ENCODE measurements around the gene DDC.
"Not testable (repeated sequence)": the region's sequence is repeated elsewhere in the genome, so short reads cannot be mapped to it uniquely, and the experiment has no call there.

Gene DDC

DNA sequence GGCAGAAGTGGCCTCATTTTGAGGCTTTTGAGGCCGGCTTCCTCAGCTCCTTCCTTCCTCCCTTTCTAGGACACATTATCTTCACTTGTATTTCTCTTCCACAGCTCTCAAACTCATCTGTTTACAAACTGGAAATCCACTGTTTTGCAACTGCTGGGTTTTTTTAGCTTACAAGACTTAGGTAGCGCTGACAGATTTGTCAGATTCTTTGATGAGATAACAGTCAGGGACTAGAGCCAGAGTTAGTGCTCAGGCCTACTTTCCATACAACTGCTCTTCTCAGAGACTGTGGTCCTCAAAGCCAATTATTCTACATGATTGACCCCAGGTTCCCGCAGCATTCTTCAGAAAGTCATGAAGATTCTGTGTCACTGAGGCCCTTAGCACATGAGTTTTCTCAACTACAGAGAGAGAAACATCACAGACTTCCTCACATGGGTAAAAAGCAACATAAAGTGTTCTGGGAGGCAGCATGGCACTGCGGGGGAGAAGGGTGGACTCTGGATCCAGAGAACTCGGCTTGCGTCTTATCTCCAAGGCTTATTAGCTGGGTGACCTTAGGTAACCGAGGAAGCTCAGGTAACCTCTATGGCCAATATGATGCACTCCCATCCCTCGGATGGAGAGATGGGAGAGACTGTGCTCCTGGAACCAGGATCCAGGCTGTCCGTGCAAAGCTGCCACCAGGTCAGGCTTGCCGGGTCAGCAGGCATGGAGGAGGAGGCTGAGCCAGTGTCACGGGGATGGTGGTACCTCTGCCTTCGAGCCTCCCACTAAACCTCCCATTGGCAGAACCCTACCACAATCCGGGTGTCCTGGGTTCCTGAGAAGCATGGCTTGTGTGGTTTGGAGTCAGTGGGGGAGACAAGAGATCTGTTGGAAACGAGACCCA is 10.5 kb downstream of the DDC start:
- no peak for DNase-seq

DNA sequence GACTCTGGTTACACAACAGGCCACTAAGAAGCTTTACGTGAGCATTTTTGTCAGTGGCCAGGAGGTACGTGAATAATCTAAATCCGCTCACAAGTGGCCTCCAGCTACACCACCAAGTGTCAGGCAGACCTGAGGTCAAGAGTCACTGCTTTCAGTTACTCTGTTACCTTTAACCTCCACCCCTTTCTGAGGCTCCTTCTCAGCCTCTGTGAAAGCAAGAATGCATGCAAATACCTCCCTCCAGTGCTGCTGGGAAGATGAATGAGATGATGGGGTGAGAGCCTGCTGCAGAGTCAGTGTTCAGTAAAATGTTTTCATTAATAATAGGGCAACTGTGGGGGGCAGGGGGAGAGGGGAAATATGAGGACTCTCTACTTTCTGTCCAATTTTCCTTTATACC is 11.2 kb downstream of the DDC start:
- no peak for DNase-seq

DNA sequence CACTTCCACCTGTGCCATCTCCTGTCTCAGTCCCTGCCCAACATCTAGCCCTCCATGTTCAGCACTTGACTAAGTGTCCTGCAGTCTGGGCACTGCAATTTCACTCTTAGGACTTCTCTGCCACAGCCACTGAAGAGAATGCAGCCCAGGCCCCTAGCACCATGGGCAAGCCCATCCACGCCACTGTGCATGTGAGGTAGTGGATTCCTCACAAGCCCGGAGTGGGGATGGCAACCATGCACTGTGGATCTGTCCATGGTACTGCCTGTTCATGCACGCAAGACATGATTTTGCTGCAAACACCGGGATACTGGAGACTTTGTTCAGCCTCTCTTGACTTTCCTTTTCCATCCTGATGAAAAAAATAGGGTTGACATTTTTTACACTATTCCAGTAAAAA is 12.3 kb downstream of the DDC start:
- DNase-seq, result no peak

DNA sequence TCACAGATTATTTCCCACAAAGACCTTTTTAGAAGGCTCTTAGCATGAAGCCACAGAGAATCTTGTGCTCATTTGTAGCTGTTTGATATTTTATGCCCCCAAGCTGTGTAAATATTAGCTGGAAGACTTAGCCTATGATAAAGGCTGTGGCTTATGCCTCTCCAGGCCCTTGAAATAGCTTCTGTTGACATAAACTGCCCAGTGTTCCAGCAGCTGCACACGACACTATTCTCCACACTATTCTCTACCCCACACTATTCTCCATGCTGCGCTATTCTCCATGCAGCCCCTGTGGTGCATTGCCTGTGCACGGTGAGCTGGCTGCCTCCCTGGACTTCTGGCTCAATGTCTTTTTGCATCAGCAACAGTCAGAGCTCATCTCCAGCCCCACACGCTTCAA is 13.1 kb downstream of the DDC start:
- DNase-seq, result no peak

DNA sequence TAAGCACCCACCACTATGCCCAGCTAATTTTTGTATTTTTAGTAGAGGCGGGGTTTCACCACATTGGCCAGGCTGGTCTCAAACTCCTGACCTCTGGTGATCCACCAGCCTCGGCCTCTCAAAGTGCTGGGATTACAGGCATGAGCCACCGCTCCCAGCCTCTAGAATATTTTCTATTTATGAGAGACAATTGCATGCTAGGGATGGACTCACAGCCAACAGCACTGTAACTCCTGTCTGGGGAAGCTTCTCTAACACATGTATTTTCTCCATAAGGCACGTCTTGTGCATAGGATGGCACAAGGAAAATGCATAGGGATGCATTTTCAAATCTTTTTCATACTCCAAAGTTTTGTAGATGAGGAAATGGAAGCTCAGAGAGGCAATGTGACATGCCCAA is 19.6 kb downstream of the DDC start:
- not testable (repeated sequence) for DNase-seq

DNA sequence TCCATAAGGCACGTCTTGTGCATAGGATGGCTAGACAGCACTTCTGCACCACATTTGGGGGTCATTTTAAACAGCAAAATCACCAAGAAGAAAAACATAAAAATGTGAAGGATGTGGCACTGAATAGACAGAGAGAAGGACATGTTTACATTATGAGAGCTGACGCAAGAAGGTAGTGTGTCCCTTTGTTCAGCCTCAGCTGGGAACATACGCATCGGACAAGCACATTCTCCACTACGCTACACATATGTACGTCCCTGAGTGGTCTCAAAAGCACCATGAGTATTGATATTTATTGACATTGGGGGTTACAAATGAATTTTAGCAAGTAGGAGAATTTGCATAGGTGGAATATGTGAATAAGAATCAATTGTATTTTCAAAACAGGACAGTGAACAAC is 20.2 kb downstream of the DDC start:
- no peak for DNase-seq

DNA sequence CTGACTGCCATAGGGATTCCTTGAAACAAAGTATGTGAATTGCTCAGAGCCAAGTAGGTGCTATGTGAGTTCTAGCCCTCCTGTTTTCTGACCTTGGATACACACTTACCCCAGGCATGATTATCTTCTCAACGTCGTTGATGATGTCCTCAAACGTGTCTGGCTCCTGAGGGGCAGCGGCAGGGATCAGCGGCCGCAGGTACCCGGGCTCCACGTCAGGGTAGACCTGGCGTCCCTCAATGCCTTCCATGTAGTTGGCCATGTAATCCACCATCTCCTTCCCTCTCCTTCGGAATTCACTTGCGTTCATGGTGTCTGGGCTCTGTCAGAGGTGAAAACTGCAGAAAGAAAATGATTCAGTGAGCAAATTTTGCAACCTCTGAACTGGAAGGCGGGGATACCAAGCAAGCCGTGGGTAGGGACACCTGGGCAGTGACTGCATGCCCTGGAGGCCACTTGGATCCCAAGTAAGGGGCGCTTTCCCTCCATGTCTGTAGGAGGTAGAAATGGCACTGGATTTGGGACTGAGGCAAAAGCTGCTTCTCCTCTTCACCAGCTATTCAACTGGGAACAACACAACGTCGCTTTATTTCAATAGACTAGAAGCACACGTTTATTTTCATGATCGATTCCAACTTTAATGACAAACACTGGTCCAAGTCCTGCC is 21.3 kb downstream of the DDC start:
- DNase-seq, result no peak

DNA sequence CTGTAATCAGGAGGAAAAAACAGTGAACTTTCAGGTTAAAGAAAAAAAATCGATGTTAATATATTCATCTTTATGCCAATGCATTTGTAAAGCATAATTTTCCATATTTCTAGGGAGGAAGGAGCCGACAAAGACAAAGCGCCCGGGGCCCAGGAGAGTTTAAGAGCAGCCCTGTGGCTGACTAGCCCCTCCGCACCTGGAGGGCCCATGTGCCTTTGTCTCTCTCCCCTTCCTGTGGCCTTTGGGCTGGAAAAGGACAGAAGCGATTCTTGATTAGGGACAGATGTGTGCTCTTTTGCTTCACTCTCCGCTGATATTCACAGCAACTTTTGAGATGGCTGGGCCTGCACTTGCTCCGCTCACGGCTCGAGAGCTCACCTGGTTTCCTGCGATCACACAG is 23.1 kb downstream of the DDC start:
- DNase-seq, result no peak

DNA sequence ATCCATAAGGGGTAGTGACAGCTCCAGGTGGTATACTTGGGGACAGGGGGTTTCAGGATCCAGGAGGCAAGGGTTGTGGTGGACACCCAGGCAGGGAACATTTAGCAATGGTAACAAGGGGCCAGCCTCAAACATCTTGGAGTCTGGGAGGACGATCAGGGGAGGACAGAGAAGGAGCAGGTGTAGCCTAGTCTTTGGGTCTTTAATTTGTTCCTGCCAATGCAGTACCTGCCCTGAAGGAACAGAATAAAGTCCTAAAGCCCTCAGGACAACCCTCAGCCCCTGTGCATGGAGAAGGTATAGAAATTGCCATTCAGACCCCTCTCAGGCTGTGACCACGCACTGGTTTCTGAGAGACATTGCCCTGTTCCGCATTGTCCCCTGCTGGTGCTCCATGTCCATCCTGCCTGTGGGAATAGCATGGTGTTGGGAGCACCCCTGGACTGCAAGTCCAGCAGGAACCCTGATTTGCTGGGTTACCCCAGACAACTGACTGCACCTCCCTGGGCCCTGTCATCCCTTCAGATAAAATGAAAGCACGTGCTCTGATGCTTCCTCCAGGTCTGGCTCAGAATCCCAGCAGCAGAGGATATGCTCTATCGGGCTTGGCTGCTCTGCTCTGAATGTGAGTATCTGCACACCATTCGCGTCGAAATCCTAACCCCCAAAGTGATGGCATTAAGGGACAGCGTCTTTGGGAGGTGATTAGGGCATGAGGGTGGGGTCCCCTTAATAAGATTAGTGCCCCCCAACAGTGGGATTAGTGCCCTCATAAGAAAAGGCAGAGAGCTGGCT is 24.2 kb downstream of the DDC start:
- DNase-seq, result no peak

DNA sequence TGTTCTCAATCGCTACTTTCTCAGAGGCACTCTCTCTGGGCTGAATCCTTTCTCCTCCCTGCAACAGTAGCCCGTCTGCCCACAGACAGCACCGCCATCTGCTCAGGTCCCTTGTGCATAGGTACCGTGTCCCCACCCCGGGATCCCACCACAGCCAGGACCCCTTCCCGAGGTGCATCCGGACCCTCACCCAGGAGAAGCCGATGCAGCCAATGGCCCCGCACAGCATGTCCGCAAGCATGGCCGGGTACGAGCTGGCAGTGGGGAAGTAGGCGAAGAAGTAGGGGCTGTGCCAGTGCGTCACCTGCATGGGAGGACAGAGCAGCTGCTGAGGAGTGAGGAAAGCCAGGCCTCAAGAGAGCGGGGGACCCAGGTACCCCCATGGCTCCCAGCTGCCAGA is 25.5 kb downstream of the DDC start:
- no peak for DNase-seq

DNA sequence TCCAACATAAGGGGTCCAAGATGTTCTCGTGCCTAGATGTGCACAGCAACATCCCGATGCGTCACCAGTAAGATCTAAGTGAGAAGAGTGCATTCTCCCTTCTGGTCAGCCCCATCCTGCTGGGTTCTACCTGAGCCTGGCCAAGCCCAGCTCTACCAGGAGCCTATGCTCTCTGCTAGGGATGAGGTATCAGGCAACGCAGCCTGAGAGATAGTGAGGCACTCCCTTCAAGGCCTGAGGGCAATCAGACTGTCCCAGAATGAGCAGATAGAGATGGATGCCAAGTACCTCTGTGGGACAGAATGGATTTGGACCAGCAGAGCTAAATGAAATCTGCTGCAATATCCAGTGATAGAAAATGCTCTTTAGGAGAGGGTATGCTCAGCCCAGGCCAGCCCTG is 26.7 kb downstream of the DDC start:
- no peak for DNase-seq

DNA sequence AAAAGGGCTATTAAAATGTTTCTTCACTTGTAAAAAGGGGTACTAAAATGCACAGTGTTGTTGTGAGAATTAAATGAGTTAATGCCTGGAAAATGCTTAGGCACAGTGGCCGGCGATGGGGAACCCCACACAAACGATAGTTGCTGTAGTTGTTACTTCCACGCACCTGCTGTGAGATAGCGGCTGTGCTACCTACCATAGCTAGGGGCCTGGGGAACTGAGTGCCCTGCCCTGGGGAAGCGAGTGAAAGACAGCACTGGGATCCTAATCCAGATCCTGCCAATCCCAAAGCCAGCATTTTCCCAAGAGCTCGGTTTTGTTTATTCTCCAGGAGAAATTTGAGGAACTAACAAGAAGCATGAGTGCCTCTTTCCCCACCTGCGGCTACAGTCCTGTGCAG is 27.8 kb downstream of the DDC start:
- no peak for DNase-seq

DNA sequence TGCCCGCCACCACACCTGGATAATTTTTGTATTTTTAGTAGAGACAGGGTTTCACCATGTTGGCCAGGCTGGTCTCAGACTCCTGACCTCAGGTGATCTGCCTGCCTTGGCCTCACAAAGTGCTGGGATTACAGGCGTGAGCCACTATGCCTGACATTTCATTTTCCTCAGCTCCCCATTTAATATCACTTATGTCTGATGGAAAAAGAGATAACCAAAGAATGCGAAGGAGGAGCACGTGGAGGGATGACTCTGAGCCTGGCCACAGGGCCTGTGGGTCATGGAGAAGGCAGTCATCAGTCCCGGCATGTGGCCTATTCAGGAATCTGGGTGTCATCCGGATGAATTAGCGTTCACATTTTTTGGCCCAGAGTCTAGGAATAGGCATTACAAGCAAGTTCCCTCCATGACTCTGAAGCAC is 29.9 kb downstream of the DDC start:
- DNase-seq, result not testable (repeated sequence)

DNA sequence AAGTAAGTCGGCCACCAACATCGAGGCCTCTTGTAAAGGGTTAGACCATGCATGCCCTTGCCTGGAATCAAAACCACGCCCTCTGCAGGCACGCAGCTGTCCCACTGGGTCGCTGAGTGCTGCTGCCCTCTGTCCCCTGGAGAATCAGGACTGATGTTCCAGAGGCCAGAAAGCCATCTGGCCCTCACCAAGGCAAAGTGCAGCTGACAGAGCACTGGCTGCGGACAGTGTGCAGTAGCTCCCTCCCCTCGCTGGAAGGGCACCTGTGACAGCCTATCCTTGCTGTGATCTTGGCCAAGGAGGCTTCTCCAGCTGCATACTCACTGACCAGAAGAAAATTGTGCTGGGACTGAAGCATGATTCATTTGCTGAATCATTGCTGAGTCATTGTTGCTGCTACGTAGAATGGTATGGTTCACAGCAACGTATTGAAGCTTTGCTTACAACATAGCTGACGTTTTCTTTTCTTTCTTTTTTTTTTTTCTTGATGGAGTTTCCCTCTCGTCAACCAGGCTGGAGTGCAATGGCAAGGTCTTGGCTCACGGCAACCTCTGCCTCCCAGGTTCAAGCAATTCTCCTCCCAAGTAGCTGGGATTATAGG is 30.4 kb downstream of the DDC start:
- peak; percentile 38 for DNase-seq

DNA sequence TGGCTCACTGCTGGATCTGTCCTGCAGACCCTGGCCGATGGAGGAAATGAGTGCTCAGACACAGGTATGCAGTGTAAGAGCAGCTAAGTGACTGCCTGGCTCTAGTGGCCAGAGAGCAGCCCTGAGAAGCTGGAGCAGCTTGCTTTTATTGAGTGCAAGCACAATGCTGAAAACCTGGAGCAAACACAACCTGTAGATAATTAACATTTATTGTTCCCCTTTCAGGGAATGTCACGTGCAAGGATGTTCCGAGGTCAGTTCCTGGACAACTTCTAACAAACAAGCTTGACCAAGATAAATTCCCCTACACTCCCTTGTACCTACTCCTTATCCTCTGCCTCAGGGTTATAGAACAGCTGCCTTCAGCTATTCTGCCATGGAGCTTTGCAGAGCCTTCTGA is 31.3 kb downstream of the DDC start:
- DNase-seq, result no peak

DNA sequence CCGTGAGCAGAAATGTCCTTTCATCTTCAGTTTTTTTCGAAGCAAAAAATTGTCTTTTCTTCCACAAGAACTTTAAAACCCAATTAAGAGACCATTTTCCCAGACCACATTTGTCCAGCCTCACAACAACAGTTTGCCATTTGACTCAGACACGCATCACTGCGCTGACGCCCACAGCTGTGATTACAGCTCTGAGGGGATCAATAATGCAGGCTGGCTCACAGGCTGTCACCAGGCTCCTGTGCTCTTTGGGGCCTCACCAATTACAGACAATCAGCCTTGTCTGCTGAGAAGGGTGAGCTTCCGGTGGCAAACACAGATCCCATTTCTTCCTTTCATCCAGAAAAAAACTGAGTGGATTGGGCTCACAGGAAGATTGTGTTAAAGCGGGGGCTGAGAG is 33.3 kb downstream of the DDC start:
- DNase-seq, result no peak

DNA sequence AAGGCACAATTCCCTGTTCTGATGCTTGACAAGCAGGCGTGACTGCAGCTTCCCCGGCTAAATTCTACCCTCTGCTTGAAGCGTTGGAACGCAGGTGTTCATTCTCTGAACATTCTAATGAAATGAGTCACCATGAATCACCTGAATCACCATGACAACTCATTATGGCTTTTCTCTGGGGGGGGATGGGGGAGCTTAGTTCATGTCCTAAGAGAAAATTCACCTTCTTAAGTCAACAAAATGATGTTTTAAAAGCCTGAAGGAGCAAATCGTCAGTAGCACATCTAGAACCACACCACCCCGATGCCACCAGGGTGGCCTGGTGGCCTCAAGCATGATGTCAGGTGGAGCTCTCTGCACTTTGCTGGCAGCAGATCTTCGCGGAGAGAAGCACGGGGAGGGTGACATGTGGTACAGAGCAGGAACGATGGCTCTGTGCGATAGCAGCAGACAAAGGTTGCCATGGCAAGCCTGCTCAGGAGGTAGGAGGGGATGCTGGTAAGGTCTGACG is 33.7 kb downstream of the DDC start:
- DNase-seq, result no peak

DNA sequence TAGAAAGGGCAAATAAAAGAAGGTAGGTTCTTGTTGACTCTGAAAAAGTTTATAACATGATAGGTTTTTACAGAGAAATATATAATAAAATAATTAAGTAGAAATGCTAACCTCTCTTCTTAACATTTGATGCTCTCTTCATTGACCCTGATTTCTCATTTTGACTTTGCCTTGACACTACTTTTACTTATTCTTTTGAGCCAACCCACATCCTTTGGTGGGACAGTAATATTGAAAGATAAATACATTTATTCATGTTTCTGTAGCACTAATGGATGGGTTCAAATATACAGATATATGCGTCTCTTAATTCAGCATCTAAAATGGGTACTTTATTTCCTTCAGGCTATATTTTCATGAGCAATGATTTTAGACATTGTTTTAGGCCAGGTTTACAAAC is 34.4 kb downstream of the DDC start:
- DNase-seq, result no peak

DNA sequence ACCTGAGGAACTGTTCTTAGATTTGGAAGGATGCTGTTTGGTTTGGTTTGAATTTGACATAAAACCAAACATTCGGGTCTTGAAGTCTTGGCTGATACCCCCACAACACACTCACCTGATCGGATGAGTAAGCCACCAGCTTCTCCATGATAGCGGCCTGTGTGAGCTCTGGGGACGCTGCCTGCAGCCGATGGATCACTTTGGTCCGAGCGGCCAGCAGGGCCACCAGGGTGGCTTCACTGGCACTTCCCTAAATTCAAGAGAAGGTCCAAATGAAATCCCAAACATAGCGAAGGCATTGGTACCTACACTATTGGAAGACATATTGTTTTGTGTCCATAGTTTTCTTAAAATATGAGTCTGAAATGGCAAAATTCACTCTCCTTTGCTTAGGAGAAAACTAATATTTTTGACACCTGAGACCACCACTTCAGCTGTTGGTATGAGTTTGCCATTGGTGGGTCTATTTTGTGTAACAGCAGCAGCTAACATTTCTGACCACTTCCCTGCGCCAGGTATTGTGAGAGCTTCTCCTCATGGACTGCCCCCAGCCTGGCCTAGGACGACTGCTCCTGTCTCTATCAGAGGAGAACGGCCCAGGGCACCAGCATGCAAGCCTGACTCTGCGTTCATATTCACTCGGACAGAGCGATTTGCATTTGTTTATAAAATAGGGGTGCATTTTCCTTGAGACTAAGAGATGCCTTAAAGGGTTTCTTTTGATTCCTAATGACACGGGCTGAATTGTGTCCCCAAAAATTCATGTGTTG is 35.9 kb downstream of the DDC start:
- no peak for DNase-seq

DNA sequence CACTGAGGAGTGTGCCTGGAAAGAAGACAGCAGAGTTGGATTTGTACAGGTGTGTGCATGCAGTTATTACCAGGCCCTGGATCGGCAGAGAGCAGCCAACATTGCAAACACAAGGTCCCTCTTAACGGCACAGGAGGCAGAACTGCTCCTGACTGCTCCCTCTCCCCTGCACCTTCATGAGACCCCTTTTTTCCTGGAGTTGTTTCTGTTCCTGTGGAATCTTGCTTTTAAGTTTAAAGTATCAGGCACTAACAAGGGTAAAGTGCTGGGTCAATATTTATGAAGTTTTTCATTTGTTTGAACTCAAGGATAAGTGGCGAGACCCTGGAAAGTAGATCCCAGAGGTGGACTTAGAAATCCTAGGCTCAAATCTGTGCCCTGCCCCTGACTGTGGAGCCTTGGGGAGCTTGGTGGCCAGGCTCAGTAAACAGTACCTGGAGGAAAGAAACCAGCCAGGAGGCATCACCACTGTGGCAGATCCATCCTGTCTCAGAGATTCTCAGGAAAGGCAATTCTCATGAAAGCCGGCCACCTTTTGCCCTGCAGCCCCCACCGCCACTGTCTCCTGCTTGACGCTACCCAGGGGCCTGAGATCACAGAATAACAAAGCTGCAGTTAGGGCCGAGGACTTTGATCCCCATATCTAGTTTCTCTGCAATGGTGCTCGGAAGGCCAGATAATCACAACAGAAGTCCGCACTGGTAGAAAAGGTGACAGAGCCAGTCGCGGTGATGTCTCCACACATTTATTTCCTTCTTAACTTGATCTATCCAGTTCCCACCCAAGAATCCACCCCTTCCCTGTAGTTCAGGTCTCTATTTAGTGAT is 36.7 kb downstream of the DDC start:
- DNase-seq, result no peak

DNA sequence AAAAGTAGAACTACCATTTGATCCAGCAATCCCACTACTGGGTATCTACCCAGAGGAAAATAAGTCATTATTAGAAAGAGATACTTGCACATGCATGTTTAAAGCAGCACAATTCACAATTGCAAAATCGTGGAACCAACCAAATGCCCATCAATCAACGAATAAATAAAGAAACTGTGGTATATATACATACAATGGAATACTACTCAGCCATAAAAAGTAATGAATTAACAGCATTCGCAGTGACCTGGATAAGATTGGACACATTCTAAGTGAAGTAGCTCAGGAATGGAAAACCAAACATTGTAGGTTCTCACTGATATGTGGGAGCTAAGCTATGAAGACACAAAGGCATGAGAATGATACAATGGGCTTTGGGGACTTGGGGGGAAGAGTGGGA is 45.9 kb downstream of the DDC start:
- DNase-seq, result not testable (repeated sequence)

Data from 8988T (cell line).